GM21737 (cell line): ENCODE data around the gene CADM4.
"Not testable (repeated sequence)": the region's sequence is repeated elsewhere in the genome, so short reads cannot be mapped to it uniquely, and the experiment has no call there.

Experiments used
- ATAC-seq: cut with Tn5 transposase; IDR thresholded peaks from one replicate; pipeline ENCODE4 v1.9.1; 2021; ENCODE audit warnings: mild to moderate bottlenecking, moderate library complexity; ENCODE audit not compliant: unreplicated experiment

CADM4 gene

DNA sequence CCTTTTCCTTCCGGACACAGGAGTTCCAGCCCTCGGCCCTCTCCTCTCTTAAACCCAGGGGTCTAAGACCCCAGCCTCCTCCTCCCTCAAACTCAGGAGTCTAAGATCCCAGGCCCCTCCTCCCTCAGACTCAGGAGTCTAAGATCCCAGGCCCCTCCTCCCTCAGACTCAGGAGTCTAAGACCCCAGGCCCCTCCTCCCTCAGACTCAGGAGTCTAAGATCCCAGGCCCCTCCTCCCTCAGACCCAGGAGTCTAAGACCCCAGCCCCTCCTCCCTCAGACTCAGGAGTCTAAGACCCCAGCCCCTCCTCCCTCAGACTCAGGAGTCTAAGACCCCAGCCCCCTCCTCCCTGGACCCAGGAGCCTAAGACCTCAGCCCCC, 4.1 kb downstream of the CADM4 start:
- ATAC-seq: not testable (repeated sequence)

DNA sequence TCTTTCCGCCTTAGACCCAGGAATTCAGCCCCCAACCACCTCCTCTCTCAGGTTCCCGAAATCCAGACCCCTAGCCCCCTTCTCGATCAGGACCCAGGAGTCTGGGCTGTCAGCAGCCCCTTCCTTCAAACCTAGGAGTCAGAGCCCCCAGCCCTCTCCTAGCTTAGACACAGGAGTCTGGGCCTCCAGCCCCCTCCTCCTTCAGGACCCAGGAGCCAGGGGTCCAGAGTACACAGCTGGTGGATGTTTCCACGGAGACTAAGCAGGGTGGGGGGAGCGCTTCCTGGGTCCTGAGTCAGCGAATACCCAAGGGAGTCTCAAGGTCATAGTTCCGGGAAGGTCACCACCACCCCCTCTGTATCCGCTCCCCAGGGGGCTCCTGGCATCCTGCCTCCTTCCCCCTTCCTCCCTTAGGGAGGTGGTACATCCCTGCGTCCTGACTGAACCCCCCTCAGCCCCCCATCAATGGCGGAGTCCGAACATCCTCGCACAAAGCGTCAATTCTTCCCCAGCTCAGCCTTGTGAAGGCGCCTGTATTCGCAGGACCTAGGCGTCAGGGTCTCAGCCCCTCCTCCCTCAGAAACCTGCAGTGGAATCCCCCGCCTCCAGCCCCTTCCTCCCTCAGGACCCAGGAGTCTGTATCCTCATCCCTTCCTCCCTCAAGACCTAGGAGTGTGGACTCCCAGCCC, 4.6 kb downstream of the CADM4 start:
- ATAC-seq: no peak

DNA sequence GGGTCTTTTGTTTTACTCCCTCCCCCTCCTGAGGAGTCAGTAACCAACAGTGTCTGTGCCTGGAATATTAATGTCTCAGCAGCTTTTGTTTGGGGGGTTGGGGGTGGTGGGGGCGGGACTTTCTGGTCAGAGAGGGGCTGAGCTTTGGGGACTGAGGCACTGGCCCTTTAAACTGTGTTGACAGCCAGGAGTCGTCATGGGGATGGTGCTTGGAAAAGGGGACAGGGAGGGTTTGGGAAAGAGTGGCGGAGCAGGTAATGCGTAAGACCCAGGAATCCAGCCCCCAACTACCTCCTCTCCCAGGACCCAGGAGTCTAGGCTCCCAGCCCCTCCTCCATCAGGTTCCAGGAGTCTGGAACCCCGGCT, 5.2 kb downstream of the CADM4 start:
- ATAC-seq: no peak

DNA sequence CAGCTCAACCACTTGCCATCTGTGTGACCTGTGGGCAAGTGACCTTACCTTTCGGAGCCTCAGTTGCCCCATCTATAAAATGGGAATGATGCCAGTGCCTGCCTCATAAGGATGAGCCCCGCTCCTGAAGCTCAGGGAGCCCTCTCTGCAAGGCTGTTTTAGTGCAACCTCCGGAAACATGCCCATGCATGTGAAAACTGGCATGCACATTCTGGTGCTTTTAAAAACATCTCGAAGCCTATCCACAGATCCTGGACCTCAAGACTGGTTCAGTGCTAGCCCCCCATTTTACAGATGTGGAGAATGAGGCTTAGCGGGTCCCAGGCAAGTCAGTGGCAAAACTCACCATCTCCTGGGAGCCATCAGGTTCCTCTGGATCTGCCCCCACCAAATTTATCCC, 5.6 kb downstream of the CADM4 start:
- no peak for ATAC-seq

DNA sequence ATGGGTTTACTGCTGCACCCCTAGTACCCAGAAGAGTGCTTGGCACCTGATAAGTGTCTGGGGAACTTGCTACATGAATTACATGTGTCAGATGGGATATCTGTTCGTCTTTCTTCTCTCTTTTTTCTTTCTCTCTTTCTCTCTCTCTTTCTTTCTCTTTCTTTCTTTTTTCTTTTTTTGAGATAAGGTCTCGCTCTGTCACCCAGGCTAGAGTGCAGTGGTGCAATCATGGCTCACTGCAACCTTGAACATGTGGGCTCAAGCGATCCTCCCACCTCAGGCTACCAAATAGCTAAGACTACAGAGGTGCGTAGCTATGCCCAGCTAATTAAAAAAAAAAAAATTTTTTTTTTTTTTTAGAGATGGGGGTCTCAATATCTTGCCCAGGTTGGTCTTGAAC, 6.1 kb downstream of the CADM4 start:
- no peak for ATAC-seq

DNA sequence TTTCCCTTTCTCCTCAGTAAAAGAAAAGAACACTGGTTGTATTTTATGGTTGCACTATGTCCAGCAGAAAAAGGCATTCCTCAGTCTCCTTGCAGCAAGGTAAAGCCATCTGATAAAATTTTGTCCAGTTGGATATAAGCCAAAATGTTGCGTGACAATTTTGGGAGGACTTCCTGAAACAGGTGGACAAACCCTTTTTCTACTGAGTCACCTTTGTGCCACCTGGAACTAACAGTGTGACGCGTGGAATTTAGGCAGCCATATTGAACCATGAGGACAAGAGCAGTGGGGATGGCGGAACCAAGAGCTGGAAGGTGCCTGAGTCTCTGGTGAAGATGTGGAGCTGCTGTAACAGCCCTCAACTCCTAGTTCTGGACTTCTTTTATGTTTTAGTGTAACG, 8.2 kb downstream of the CADM4 start:
- ATAC-seq: no peak

DNA sequence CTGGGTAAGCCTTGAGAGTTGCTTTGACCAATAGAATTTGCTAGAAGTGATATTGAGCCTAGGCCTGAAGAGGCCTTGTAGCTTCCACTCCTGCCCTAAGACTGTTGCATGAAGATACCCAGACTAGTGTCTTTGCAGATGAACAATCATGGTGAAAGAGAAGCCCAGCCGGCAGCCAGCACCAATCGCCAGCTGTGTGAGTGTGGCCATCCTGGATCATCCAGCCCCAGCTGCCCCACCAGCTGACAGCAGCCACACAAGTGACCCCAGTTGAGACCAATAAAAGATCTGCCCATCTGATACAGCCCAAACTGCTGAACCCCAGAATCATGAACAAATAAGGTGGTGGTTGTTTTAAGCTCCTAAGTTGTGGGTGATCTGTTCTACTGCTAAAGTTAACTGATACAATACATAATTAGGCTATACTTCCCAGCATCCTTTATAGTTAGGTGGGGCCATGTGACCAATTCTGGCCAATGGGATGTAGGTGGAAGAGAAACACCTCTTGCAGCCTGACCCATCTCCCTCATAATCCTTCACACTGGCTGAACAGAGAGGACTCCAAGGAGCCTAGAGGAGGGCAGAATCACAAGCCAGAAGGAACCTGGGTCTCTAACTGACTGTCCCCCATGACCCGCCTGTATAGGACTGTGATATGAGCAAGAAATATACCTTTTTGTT, 10.9 kb downstream of the CADM4 start:
- ATAC-seq: no peak

DNA sequence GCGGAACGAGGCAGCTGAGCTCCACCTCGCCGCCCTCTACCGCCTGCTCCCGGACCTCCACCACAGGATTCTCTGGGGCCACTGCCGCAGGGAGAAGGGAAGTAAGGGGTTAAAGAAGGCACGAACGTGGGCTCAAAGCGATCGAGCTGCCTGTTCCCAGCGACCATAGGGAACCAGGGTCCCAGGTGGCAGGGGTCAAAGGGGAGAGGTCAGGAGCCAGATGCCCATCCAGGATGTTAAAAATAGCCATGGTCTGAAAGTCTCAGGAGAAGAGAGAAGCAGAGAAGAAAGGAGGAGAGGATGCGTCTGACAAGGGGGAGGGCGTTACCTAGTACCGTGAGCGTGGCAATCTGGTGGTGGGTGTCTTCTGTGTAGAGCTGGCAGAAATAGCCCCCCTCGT, 12.8 kb downstream of the CADM4 start:
- ATAC-seq: no peak

DNA sequence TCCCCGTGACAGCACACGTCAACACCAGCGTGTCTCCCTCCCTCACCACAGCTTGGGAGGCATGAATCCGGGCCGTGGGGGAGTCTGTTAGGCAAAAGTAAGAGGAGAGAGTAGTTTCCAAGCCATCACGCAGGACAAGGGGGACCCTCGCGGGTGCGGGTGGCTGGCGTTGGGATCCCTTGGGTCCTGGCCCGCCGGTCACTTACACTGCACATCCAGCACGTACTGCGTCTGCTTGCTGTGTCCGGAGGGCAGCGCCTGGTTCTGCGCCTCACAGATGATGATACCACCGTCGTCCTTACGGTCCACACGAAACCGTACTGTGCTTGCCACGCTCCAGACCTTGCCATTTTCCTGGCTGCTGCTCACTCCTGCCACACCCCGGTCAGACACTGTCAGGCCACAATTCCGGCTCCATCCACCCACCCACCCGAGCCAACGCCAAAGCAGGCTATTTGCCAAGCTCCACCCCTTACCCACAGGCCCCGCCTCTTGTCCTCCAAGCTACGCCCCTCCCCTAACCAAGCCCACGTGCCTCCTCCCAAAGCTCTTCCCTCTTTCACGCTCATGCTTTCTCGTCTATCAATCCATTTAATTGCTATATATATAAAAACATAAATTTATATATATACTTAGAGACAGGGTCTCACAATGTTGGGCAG, 13.6 kb downstream of the CADM4 start:
- ATAC-seq: no peak

DNA sequence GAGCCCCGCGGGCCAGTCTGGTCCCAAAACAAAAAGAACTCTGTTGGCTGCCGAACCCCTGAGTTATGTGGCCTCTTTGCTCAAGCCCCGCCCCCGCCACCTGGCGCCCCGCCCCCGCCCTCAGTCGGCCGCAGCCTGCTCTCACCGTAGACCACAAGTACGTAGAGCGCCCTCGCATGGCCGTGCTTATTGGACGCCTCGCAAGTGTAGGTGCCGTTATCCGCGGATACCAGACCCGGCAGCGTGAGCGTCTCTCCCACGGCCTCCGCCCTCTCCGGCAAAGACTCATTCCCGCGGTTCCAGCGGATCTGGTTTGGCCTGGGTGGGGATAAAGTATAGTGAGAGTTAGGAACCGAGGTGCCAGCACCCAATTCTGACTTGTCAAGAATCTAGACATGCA, 14.7 kb downstream of the CADM4 start:
- no peak for ATAC-seq

DNA sequence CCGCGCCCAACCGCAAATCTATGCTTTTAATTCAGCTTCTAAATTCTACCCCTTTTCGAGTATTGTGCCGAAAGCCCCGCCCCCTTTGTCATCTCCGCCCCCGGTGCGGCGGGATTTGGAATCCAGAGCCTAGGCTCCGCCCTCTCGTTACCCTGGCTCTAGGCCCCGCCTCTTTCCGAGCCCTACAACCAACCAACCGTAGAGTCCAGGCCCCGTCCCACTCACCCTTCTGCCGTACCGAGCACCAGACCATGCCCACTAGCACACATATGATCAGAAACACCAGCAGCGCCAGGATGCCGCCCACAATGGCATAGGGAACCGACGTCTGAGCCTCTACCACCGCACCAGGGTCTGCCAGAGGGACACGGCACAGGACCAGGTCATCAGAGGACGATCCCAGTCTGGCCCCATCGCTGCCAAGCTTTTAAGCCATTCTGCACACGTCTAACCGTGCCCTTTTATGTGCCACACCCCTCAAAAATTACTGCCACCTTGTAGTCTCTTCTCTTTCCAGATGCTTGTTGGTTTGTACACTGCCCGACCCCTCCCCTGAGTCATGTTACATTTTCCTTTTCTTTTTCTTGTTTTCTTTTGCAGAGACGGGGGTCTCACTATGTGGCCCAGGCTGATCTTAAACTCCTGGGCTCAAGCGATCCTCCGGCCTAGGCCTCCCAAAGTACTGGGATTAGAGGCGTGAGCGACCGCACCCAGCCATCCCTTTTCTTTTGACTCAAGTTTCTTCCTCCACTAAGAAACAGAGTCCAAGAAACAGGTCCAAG, 15.6 kb downstream of the CADM4 start:
- ATAC-seq: no peak

DNA sequence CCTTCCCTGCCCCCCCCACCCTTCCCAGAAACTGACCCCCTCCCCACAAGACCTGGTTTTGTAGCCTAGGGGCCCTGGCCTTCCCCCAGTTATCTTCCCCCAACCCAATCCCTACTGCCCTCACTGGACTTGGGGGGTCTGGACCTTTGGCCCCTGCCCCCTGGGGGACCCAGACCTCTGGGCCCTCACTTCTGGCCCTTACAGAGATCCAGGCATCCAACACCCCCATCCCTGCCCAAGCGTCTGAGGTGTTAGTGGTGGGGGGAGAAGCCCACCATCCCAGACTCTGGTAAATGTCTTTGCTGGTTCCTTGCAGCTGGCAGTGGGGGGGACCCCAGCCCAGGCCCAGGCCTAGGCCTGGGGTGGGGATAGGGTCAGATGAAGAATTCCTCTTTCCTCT, 16.7 kb downstream of the CADM4 start:
- ATAC-seq: no peak

DNA sequence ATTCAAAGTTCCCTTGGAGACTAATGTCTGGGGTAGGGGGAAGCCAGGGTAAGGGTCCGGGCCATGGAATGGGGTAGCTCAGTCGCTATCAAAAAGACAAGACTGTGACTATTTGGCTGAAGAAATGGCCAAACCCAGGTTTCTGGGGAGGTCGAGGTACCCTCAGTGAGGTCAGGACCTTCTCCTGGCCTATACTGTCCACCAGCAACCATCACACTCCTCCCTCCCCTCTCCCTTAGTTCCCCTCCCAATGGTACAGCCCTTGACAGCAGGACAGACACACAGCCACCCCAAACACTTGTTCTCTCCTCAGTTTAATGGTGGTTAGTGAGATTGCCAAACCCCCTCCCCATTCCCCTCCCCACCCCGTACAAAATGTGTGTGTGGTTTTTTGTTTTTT, 17.6 kb downstream of the CADM4 start:
- ATAC-seq: no peak

DNA sequence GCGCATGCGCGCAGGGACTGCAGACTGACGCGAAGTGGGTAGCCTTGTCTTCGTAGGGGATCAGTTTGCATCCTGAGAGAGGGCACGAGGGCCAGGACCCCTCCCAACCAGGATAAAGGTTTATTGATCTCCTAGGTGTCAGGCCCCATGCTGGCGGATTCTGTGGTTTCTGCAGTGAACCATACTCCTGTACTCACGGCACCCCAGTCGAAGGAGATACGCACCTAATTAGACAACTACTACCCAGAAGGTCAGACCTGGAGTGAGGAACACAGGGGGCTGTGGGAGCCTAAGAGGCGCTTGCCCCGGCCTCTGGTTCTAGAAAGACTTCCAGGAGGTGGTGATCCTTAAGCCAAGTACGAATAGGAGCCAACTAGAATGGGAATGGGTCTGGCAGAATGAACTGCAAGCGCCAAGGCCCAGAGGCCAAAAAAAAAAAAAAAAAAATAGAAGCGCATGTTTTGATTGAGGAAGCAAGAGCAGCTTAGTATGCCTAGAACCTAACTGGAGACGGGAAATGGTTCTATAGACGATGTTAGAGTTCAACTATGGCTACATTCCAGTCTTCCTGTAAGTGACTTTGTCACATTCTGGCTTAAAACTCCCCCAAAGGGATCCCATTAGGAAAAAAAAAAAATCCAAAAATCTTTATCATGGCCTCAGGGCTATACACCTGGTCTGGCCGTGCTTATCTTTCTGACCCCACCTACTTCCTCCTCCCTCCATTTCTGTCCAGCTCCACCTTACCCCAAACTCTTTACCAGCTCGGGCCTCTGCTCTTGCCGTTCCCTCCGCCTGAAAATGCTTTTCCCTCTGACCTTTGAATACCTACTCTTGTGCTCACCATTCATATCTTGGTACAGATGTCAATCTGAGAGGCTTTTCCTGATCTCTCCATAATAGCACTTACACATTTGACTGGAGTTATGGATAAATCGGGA, 19.3 kb downstream of the CADM4 start:
- ATAC-seq: no peak

DNA sequence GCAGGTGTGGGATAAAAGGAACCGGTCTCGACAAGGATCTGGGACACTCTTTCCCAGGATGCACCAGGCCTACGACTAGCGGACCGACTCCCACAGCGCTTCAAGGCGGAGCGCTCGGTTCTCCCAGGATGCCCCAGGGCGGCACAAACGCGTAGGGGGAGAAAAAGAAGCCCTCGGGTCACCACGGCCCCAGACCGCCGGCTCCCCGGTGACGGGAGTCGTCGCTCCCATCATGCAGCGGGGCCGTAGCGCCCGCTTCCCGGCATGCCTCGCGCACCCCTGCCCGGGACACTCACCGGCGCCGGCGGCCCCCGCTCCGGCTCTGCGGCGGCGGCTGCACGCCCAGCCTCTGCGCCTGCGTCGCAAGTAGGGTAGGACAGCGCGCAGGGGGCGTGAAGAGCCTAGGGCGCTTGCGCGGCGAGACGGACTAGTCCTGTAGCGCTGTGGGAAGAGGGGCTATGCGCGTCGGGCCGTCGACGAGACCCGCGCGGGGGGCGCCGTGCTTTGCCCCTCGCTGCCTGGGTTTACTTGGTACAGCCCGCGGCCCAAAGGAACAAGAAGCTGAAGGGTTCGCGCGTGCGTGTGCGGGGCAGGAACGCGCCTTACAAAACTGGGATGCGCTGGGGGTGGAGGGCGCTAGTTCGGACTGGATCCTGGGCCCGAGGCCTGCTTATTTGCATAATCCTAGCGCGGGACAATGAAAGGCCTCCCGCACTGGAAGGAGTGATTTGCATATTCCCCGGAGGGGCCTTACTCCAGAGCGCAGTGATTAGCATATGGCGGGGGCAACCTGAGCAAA, 20.2 kb downstream of the CADM4 start, which contains the start of gene ZNF428:
TSS of gene ZNF428 (minus strand) at position 368 of the 799 bp plus-strand sequence. CDS start 5,325 bp downstream, outside the sequence.
- peak; percentile 72 for ATAC-seq

DNA sequence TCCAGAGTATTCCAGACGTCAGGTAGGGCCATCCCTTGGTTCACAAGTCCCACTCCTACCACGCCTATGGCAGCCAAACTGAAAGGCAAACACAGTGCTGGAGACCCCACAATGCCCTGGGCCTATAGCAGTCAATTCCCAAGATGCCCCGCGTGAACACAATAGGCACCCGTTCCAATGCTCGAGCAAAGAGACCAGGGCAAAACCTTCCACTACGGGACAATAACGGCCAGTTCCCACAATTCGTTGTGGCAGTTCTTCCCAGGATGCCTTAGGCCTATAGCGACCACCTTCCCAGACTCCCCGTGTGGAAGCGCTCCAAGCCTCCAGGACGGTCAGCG, 20.8 kb downstream of the CADM4 start:
- peak; percentile 24 for ATAC-seq

DNA sequence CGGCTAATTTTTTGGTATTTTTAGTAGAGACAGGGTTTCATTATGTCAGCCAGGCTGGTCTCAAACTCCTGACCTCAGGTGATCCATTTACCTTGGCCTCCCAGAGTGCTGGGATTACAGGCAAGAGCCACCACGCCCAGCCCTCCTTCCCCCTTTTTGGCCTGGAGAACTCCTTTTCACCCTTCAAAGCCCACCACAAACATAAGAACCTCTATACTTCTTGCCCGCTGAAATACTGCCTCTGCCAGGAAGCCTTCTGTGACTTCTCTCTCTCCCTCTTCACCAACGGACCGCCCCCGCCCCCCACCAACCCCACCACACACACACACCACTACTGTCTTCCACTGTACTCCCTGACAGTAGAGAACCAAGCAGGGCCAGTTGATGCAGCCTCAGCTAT, 22.7 kb downstream of the CADM4 start:
- no peak for ATAC-seq

DNA sequence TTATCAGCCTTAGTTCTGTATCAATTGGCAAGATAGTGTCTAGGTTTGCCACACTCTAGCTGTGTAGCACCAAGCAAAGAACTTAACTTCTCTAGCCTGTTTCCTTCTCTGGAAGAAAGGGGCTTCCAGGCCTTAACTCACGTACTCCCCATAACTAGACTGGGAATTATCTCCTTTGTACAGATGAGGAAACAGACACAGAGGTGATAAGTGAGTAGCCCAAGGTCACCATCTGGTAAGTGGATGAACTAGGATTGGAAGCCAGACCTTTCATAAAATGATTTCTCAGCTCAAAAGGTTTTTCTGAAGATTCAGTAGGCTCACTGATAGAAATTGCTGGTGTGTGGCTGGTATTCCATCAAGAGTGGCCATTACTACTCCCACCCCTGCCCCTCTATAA, 23.3 kb downstream of the CADM4 start:
- ATAC-seq: no peak

DNA sequence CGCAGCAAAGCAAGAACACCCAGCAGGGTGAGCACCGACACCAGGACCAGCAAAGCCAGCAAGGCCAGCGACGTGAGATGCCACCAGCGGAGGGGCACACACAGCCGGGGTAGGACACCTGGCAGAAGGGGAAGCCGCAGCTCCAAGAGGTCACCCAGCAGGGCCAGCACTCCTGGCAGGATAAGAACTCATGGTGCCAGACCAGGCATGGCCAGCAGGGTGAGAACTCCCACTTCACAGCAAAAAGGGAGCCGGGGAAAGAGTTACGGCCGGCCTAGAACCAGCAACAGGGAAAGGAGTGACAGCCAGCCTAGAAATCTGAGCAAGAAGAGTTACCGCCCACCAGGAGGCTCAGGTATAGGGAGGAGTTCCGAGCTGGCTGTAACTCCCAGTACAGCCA, 27.3 kb downstream of the CADM4 start:
- no peak for ATAC-seq

DNA sequence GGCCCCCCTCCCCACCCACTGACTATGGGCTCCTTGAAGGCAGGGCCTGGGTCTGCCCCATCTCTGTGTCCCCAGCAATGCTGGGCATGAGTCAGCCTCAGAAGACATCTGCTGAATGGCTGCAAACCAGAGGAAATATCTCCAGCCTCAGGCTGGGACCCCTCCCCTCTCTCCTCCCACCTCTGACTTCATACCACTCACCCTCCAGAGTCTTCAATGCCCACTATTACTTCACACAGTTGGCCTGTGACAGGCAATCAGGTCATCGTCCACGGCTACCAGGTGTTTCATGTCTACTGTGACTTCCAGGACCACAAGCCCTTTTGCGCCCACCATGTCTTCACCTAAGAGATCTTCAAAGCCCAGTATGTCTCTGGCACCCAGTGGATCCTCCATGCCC, 27.9 kb downstream of the CADM4 start, which contains the start of gene SRRM5:
TSS of gene SRRM5 (plus strand) at position 301 of the 400 bp plus-strand sequence. CDS start at position 335, 34 bp downstream.
- ATAC-seq: no peak
